SK-N-SH treated with all-trans-retinoic acid at 6 μM for 48 hours (cell line): ENCODE data around the gene ERCC5.

Source experiments
- ATAC-seq: fragments of 200-7000 bp; cut with Tn5 transposase; 3 replicates; pipeline ENCODE4 v1.9.1; 2020; ENCODE audit warnings: mild to moderate bottlenecking, moderate library complexity
- ARNTL ChIP-seq: fragments of 450-650 bp; formaldehyde crosslinking; IDR thresholded peaks from 2 replicates; pipeline ENCODE4 v1.5.0; 2020; ENCODE audit warnings: low read depth, mild to moderate bottlenecking, moderate library complexity, borderline replicate concordance
- BACH2 ChIP-seq: fragments of 250-450 bp; sonication (Bioruptor Pico); IDR thresholded peaks from 2 replicates; pipeline ENCODE4 v1.9.0; 2021; ENCODE audit warnings: mild to moderate bottlenecking, borderline replicate concordance
- CSDC2 ChIP-seq: fragments of 250-450 bp; sonication (Bioruptor Pico); IDR thresholded peaks from 2 replicates; pipeline ENCODE4 v1.5.0; 2020; ENCODE audit warnings: mild to moderate bottlenecking, moderate library complexity
- GLIS3 ChIP-seq: fragments of 250-450 bp; sonication (Bioruptor Pico); IDR thresholded peaks from 2 replicates; pipeline ENCODE4 v1.5.0; 2020; ENCODE audit warnings: mild to moderate bottlenecking, moderate library complexity
- ISL1 ChIP-seq: fragments of 250-450 bp; sonication (Bioruptor Pico); IDR thresholded peaks from 2 replicates; pipeline ENCODE4 v2.1.2; 2022; ENCODE audit warnings: mild to moderate bottlenecking, moderate library complexity
- OSR1 ChIP-seq: fragments of 250-450 bp; sonication (Bioruptor Pico); IDR thresholded peaks from 2 replicates; pipeline ENCODE4 v1.8.0; 2022; ENCODE audit warnings: moderate library complexity, mild to moderate bottlenecking, inconsistent platforms
- PPARA ChIP-seq: fragments of 250-450 bp; sonication (Bioruptor Pico); IDR thresholded peaks from 2 replicates; pipeline ENCODE4 v1.5.0; 2020; ENCODE audit warnings: mild to moderate bottlenecking, borderline replicate concordance
- SNAI2 ChIP-seq: fragments of 250-450 bp; sonication (Bioruptor Pico); IDR thresholded peaks from 2 replicates; pipeline ENCODE4 v1.5.0; 2020; ENCODE audit warnings: mild to moderate bottlenecking, moderate library complexity
- TCF4 ChIP-seq: fragments of 250-450 bp; sonication (Bioruptor Pico); IDR thresholded peaks from 2 replicates; pipeline ENCODE4 v1.8.0; 2021; ENCODE audit warnings: mild to moderate bottlenecking, moderate library complexity, borderline replicate concordance
- TOX ChIP-seq: fragments of 250-450 bp; sonication (Bioruptor Pico); IDR thresholded peaks from 2 replicates; pipeline ENCODE4 v1.8.0; 2021; ENCODE audit warnings: mild to moderate bottlenecking, moderate library complexity, borderline replicate concordance
- ZFP3 ChIP-seq: fragments of 250-450 bp; sonication (Bioruptor Pico); IDR thresholded peaks from 2 replicates; pipeline ENCODE4 v1.5.0; 2020; ENCODE audit warnings: mild to moderate bottlenecking, moderate library complexity
- ZNF565 ChIP-seq: fragments of 450-650 bp; formaldehyde crosslinking; conservative IDR thresholded peaks from 2 replicates; pipeline ENCODE4 v1.5.0; 2020; ENCODE audit warnings: low read depth, mild to moderate bottlenecking, moderate library complexity
- ZNF8 ChIP-seq: fragments of 450-650 bp; formaldehyde crosslinking; IDR thresholded peaks from 2 replicates; pipeline ENCODE4 v1.5.0; 2020; ENCODE audit warnings: mild to moderate bottlenecking, moderate library complexity
- TF ChIP-seq, protein P1 (sequence below): fragments of 250-450 bp; sonication (Bioruptor Pico); IDR thresholded peaks from 2 replicates; pipeline ENCODE4 v1.8.0; 2020; ENCODE audit warnings: mild to moderate bottlenecking, moderate library complexity, borderline replicate concordance
- TF ChIP-seq, protein P2 (sequence below): fragments of 250-450 bp; sonication (Bioruptor Pico); IDR thresholded peaks from 2 replicates; pipeline ENCODE4 v1.8.0; 2021; ENCODE audit warnings: low read depth, mild to moderate bottlenecking, moderate library complexity, borderline replicate concordance
- TF ChIP-seq, protein P3 (sequence below): fragments of 250-450 bp; sonication (Bioruptor Pico); IDR thresholded peaks from 2 replicates; pipeline ENCODE4 v1.5.1; 2021; ENCODE audit warnings: mild to moderate bottlenecking, moderate library complexity
- TF ChIP-seq, protein P4 (sequence below): fragments of 250-450 bp; sonication (Bioruptor Pico); IDR thresholded peaks from 2 replicates; pipeline ENCODE4 v1.5.1; 2020; ENCODE audit warnings: low read depth, mild to moderate bottlenecking, moderate library complexity

Gene ERCC5

DNA sequence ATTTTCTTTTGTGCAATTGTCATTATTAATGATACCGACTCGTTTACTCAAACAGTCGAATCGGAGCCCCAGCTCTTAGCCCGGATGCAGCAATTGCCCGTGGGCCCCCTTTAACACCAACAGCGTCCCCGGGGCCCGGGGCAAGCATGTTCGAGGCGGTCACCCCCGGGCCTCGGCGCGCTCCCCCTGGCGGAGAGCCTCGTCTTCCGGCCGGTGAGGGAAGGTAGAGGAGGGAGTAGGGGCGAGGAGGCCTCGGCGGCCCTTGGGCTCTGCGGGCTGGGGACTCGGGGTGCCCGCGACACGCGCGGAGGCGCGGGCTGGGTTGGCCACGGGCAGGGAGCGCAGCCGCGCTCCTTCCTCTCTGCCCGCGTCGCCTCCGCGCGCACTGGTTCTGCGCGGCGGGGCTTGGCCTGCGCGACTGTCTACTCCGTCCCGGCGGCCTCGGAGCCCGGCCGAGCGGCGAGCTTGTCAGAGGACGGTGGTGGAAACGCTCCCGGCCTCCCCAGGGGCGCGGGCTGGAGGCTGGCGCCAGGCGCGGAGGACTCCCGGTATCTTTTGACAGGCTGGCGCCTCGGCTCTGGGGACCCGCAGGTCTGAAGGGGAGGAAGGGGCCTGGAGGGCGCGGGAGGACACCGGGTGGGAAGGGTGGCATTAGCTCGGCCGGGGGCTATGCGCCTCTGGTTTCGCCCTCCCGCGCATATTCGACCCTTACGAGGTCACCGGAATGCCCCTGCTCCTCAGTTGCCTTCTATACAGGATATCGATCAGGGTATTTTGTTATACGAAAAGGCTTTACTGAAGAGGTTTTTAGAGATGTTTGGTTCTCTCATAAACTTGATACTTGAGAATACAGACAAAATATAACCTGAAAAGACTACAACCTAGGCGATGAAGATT lies 45.4 kb upstream of the ERCC5 start:
- peak; percentile 85 for ATAC-seq
- TF ChIP-seq TOX (CRISPR knock-in tag): no peak
- TF ChIP-seq CSDC2 (CRISPR knock-in tag): no peak
- no peak for TF ChIP-seq ZNF565 (CRISPR knock-in tag)
- TF ChIP-seq BACH2 (CRISPR knock-in tag): no peak
- TF ChIP-seq, protein P1, sequence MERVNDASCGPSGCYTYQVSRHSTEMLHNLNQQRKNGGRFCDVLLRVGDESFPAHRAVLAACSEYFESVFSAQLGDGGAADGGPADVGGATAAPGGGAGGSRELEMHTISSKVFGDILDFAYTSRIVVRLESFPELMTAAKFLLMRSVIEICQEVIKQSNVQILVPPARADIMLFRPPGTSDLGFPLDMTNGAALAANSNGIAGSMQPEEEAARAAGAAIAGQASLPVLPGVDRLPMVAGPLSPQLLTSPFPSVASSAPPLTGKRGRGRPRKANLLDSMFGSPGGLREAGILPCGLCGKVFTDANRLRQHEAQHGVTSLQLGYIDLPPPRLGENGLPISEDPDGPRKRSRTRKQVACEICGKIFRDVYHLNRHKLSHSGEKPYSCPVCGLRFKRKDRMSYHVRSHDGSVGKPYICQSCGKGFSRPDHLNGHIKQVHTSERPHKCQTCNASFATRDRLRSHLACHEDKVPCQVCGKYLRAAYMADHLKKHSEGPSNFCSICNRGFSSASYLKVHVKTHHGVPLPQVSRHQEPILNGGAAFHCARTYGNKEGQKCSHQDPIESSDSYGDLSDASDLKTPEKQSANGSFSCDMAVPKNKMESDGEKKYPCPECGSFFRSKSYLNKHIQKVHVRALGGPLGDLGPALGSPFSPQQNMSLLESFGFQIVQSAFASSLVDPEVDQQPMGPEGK (CRISPR knock-in tag): no peak
- no peak for TF ChIP-seq GLIS3 (CRISPR knock-in tag)
- TF ChIP-seq ARNTL (CRISPR knock-in tag): no peak
- TF ChIP-seq OSR1 (CRISPR knock-in tag): no peak
- TF ChIP-seq SNAI2 (CRISPR knock-in tag): no peak
- TF ChIP-seq PPARA (CRISPR knock-in tag): no peak
- TF ChIP-seq, protein P2, sequence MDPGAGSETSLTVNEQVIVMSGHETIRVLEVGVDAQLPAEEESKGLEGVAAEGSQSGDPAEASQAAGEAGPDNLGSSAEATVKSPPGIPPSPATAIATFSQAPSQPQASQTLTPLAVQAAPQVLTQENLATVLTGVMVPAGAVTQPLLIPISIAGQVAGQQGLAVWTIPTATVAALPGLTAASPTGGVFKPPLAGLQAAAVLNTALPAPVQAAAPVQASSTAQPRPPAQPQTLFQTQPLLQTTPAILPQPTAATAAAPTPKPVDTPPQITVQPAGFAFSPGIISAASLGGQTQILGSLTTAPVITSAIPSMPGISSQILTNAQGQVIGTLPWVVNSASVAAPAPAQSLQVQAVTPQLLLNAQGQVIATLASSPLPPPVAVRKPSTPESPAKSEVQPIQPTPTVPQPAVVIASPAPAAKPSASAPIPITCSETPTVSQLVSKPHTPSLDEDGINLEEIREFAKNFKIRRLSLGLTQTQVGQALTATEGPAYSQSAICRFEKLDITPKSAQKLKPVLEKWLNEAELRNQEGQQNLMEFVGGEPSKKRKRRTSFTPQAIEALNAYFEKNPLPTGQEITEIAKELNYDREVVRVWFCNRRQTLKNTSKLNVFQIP (CRISPR knock-in tag): no peak
- TF ChIP-seq ZFP3 (CRISPR knock-in tag): no peak

DNA sequence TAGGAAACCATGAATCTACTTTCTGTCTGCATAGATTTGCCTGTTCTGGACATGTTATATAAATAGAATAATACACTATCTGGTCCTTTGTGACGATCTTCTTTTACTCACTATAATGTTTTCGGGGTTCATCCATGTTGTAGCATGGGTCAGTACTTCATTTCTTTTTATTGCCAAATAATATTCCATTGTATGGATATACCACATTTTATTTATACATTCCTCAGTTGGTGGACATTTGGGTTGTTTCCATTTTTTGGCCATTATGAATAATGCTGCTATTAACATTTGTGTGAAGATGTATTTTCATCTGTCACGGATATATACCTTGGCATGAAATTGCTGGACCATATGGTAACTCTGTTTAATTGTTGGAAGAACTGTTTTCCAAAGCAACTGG lies 40.2 kb upstream of the ERCC5 start:
- ATAC-seq: no peak
- TF ChIP-seq PPARA (CRISPR knock-in tag) (no peak), ZNF8 (CRISPR knock-in tag) (peak; percentile 95), GLIS3 (CRISPR knock-in tag) (no peak)
- TF ChIP-seq, protein P2 (CRISPR knock-in tag): no peak

DNA sequence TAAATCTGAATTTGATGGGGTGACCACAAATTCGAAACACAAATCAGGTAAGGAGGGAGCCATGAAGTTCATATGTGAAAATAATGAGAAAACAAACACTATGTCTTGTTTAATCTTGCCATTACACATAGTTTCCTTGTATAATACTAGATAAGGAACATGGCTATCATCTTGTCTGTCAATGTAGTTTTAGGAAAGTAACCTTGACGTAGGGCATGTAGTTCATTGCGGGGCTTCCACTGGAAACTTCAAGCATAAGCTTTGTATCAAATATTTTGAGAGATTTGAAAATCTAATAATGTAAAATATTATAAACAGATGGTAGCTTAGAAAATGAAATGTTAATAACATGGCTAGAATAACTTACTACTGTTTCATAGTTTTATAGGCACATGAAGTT lies 38.1 kb upstream of the ERCC5 start:
- no peak for TF ChIP-seq PPARA (CRISPR knock-in tag)
- peak; percentile 83 for TF ChIP-seq TCF4 (CRISPR knock-in tag)
- peak; percentile 74 for TF ChIP-seq ISL1 (CRISPR knock-in tag)
- TF ChIP-seq, protein P3, sequence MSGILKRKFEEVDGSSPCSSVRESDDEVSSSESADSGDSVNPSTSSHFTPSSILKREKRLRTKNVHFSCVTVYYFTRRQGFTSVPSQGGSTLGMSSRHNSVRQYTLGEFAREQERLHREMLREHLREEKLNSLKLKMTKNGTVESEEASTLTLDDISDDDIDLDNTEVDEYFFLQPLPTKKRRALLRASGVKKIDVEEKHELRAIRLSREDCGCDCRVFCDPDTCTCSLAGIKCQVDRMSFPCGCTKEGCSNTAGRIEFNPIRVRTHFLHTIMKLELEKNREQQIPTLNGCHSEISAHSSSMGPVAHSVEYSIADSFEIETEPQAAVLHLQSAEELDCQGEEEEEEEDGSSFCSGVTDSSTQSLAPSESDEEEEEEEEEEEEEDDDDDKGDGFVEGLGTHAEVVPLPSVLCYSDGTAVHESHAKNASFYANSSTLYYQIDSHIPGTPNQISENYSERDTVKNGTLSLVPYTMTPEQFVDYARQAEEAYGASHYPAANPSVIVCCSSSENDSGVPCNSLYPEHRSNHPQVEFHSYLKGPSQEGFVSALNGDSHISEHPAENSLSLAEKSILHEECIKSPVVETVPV (CRISPR knock-in tag): 0 out of 2 replicates have a peak, but pooled peaks have one; percentile 47
- TF ChIP-seq, protein P1 (CRISPR knock-in tag): no peak
- no peak for TF ChIP-seq ZNF8 (CRISPR knock-in tag)
- no peak for TF ChIP-seq ARNTL (CRISPR knock-in tag)
- 0 out of 2 replicates have a peak, but pooled peaks have one; percentile 10 for TF ChIP-seq GLIS3 (CRISPR knock-in tag)
- TF ChIP-seq, protein P4, sequence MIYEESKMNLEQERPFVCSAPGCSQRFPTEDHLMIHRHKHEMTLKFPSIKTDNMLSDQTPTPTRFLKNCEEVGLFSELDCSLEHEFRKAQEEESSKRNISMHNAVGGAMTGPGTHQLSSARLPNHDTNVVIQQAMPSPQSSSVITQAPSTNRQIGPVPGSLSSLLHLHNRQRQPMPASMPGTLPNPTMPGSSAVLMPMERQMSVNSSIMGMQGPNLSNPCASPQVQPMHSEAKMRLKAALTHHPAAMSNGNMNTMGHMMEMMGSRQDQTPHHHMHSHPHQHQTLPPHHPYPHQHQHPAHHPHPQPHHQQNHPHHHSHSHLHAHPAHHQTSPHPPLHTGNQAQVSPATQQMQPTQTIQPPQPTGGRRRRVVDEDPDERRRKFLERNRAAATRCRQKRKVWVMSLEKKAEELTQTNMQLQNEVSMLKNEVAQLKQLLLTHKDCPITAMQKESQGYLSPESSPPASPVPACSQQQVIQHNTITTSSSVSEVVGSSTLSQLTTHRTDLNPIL (CRISPR knock-in tag): peak; percentile 41; the same call in 1 of the 2 replicates
- ATAC-seq: peak; percentile 64
